ENCODE measurements around the gene JPH3.
A peak's percentile ranks its signal among the peaks of the same experiment; 100 is the strongest.

The JPH3 gene

DNA sequence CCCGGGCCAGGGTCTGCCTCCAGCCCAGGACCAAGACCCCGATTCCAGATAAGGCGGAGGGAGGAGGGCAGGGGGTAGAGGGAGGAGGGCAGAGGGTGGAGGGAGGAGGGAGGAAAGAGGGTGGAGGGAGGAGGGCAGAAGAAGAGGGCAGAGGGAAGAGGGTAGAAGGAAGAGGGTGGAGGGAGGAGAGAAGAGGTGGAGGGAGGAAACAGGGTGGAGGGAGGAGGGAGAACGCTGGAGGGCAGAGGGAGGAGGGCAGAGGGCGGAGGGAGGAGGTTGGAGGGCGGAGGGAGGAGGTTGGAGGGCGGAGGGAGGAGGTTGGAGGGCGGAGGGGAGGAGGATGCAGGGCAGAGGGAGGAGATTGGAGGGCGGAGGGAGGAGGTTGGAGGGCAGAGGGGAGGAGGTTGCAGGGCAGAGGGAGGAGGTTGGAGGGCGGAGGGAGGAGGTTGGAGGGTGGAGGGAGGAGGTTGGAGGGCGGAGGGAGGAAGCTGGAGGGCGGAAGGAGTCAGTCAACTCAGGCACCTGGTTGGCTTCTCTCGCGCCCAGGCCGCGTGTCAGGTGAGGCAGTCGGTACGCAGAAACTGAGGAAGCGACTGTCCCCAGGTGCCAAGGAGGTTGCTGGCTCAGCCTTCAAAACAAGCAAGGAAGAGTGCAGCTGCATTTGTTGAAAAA lies 98.2 kb downstream of the JPH3 start:
- no peak overlapping the region for H3K4me3 Mint-ChIP-seq
- H3K27ac Mint-ChIP-seq = peak overlapping the region; percentile 55
- H3K27me3 Mint-ChIP-seq (ENCODE audit: low read depth) = no peaks in the 10 kb centered on the region
- H3K4me1 Mint-ChIP-seq (ENCODE audit: low read depth) = peaks cover 31% of the 10 kb centered on the region
- H3K36me3 Mint-ChIP-seq (ENCODE audit: low read depth) = peaks cover 12% of the 10 kb centered on the region
- H3K9me3 Mint-ChIP-seq = no peaks in the 10 kb centered on the region

DNA sequence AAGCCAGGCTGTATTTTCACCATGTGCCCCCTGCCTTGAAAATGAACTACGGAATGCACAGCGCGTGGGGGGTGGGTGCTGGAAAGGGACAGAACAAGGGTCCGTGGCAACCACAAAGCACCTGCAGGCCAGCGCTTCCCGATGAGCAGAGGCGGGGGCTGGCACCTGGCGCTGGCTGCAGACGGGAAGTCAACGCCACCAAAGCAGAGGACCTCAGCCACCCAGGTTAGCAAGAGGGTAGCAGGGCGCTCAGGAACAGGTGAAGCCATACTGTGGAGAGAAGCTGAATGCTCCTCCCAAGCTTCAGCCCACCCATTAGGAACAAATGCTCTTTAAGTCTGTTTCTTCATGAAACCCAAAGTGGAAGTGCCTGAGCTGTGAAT lies 98.8 kb downstream of the JPH3 start:
- Mint-ChIP-seq H3K27me3 (ENCODE audit: low read depth) (no peaks in the 10 kb centered on the region), H3K27ac (peak overlapping the region; percentile 55), H3K36me3 (ENCODE audit: low read depth) (peaks cover 12% of the 10 kb centered on the region), H3K4me3 (no peak overlapping the region), H3K4me1 (ENCODE audit: low read depth) (peaks cover 31% of the 10 kb centered on the region), H3K9me3 (no peaks in the 10 kb centered on the region)

- Mint-ChIP-seq H3K4me1 (ENCODE audit: low read depth) (peaks cover 31% of the 10 kb centered on the region), H3K36me3 (ENCODE audit: low read depth) (peaks cover 12% of the 10 kb centered on the region), H3K9me3 (no peaks in the 10 kb centered on the region), H3K4me3 (no peak overlapping the region), H3K27ac (no peak overlapping the region), H3K27me3 (ENCODE audit: low read depth) (no peaks in the 10 kb centered on the region)
Observed at GRCh38 chr16:87701505-87701921, 99.2 kb downstream of the JPH3 start.

DNA sequence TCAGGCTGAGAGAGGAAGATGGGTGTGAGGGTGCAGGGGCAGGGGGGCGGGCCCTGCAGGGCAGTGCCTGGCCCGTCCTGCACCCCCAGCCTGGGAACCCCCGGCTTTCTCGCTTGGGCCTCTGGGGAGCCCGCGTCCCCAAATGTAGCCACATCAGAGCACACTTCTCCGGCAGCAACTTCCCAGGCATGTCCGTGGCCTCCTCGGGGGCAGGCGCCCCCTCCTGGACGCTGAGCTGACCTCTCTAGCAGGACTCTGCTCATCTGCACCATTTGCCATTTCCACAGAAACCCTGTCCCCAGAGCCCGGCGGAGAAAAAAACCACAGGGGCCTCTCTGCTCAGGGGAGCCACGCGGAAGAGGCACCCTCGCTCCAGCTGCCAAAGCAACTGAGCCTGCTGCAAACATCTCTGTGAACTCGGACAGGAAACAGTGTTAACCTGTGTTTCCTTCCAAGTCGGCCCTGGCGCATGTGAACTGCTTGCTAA lies 100.1 kb downstream of the JPH3 start:
- no peaks in the 10 kb centered on the region for H3K9me3 Mint-ChIP-seq
- peak overlapping the region; percentile 59 for H3K27ac Mint-ChIP-seq
- H3K4me1 Mint-ChIP-seq (ENCODE audit: low read depth) = peaks cover 31% of the 10 kb centered on the region
- peak overlapping the region; percentile 17 for H3K4me3 Mint-ChIP-seq
- H3K36me3 Mint-ChIP-seq (ENCODE audit: low read depth) = peaks cover 12% of the 10 kb centered on the region
- no peaks in the 10 kb centered on the region for H3K27me3 Mint-ChIP-seq (ENCODE audit: low read depth)

- Mint-ChIP-seq H3K4me3 (no peak overlapping the region), H3K27me3 (ENCODE audit: low read depth) (no peaks in the 10 kb centered on the region), H3K4me1 (ENCODE audit: low read depth) (peaks cover 26% of the 10 kb centered on the region), H3K27ac (peak overlapping the region; percentile 59), H3K9me3 (no peaks in the 10 kb centered on the region), H3K36me3 (ENCODE audit: low read depth) (peaks cover 15% of the 10 kb centered on the region)
Observed at GRCh38 chr16:87703071-87703470, 100.8 kb downstream of the JPH3 start.

DNA sequence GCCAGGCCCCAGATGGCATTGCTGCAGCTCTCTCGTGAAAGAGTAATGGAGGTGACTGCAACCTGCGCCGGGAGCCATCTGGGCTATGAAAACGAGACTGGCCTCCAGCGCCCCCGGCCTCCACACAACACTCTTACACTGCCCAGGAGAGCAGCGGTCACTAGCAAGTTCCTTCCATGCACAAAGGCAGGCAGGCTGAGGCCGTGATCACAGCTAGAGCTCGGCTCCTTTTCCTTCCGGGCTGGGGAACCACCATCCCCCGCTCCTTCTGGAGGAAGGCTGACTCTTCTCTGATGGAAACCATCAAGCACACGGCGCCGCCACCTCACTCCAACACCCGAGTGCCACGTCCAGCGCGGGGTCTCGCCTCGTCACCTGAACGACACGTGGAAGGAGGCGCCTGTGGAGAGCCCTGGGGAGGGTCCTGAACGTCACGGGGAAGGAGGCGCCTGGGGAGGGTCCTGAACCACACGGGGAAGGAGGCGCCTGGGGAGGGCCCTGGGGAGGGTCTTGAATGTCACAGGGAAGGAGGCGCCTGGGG lies 101.6 kb downstream of the JPH3 start:
- H3K4me1 Mint-ChIP-seq (ENCODE audit: low read depth) = peaks cover 23% of the 10 kb centered on the region

GRCh38 chr16:87704754-87705353 lies 102.5 kb downstream of the JPH3 start:
- Mint-ChIP-seq H3K36me3 (ENCODE audit: low read depth) (peaks cover 18% of the 10 kb centered on the region), H3K27me3 (ENCODE audit: low read depth) (no peaks in the 10 kb centered on the region), H3K4me3 (no peak overlapping the region), H3K27ac (no peak overlapping the region), H3K4me1 (ENCODE audit: low read depth) (peaks cover 23% of the 10 kb centered on the region), H3K9me3 (no peaks in the 10 kb centered on the region)

More for the DNA sequence above, 101.6 kb downstream of the JPH3 start:
- Mint-ChIP-seq H3K36me3 (ENCODE audit: low read depth) (peaks cover 18% of the 10 kb centered on the region), H3K4me3 (no peak overlapping the region), H3K27me3 (ENCODE audit: low read depth) (no peaks in the 10 kb centered on the region), H3K27ac (no peak overlapping the region), H3K9me3 (no peaks in the 10 kb centered on the region)

GRCh38 chr16:87705771-87706277 lies 103.5 kb downstream of the JPH3 start:
- Mint-ChIP-seq H3K4me3 (no peak overlapping the region), H3K27me3 (ENCODE audit: low read depth) (no peaks in the 10 kb centered on the region), H3K4me1 (ENCODE audit: low read depth) (peaks cover 21% of the 10 kb centered on the region), H3K27ac (no peak overlapping the region), H3K9me3 (no peaks in the 10 kb centered on the region), H3K36me3 (ENCODE audit: low read depth) (peaks cover 18% of the 10 kb centered on the region)

DNA sequence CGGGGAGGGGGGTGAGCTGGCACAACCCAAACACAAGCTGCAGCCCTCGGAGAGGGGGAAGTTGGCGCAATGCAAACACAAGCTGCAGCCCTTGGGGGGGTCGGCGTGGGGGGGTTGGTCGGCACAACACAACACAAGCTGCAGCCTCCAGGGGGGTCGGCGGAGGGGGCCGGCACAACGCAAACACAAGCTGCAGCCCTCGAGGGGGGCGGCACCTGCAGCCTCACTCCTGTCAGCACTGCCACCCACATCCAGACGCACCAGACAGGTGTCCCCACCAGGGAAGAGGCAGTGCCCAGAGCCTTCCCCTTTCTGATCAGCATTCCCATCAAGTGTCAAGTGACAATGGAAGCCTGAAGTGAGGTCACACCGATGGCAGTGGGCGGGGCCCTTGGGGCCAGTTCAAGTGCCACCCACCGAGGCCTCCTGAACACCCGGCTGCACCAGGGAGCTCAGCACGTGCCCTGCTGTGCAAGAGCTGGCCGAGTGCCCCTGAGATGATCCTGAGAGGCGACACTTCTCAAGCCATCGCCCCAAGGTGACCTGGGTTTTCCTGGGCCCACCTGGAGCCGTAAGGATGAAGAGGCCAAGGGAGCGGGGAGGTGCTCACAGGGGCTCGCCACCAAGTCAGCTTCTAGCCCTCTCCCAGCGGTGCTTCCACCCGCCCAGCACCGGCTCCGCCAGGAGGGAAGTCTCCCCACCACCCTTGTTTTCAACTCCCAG lies 104.1 kb downstream of the JPH3 start:
- no peak overlapping the region for H3K4me3 Mint-ChIP-seq
- H3K4me1 Mint-ChIP-seq (ENCODE audit: low read depth) = peaks cover 18% of the 10 kb centered on the region
- H3K9me3 Mint-ChIP-seq = no peaks in the 10 kb centered on the region
- no peak overlapping the region for H3K27ac Mint-ChIP-seq
- H3K36me3 Mint-ChIP-seq (ENCODE audit: low read depth) = peaks cover 18% of the 10 kb centered on the region
- H3K27me3 Mint-ChIP-seq (ENCODE audit: low read depth) = no peaks in the 10 kb centered on the region

GRCh38 chr16:87707097-87707496 lies 104.8 kb downstream of the JPH3 start:
- Mint-ChIP-seq H3K27me3 (ENCODE audit: low read depth) (no peaks in the 10 kb centered on the region), H3K27ac (no peak overlapping the region), H3K4me1 (ENCODE audit: low read depth) (peaks cover 14% of the 10 kb centered on the region), H3K4me3 (no peak overlapping the region), H3K9me3 (no peaks in the 10 kb centered on the region), H3K36me3 (ENCODE audit: low read depth) (peaks cover 14% of the 10 kb centered on the region)

- Mint-ChIP-seq H3K27me3 (ENCODE audit: low read depth) (no peaks in the 10 kb centered on the region), H3K27ac (no peak overlapping the region), H3K4me3 (no peak overlapping the region), H3K36me3 (ENCODE audit: low read depth) (peaks cover 14% of the 10 kb centered on the region), H3K9me3 (no peaks in the 10 kb centered on the region), H3K4me1 (ENCODE audit: low read depth) (peaks cover 7% of the 10 kb centered on the region)
Observed at GRCh38 chr16:87707714-87708580, 105.6 kb downstream of the JPH3 start.

DNA sequence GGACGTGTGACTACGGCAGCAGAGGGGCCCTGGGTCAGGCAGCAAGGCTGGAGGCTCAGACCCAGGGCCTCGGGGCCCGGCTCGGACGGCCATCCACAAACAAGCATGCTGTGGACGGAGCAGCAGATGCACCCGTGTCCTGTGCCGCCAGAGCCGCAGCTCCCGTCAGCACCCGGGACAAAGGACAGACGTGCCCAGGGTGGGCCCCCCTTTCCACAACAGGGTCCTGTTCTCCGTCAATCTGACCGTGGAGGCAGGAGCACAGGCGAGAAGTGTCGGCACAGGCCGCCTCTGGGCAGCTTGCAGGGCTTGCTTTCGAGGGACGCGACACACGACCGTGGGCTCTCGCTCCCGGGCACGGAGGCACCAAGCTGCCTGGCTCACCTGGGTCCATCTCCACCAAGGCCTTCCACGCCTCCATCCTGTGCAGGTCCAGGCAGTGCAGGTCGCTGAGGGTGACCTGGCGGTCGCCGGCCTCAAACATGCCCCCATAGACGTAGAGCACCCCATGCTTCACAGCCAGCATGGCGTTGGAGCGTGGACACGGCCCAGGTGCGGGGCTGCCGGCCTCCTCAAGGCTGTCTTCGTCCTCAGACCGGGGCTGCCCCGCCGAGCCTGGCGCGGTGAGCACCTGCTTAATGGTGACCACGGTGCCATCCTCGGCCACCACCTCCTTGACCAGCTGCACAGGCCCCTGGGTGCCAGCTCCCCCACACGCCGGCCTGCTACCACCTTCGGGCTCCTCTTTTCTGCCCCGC lies 106.8 kb downstream of the JPH3 start:
- Mint-ChIP-seq H3K4me1 (ENCODE audit: low read depth) (peaks cover 8% of the 10 kb centered on the region), H3K4me3 (no peak overlapping the region), H3K9me3 (no peaks in the 10 kb centered on the region), H3K27me3 (ENCODE audit: low read depth) (no peaks in the 10 kb centered on the region), H3K27ac (no peak overlapping the region), H3K36me3 (ENCODE audit: low read depth) (peaks cover 8% of the 10 kb centered on the region)

GRCh38 chr16:87709677-87710076 lies 107.4 kb downstream of the JPH3 start:
- no peak overlapping the region for H3K27ac Mint-ChIP-seq
- H3K36me3 Mint-ChIP-seq (ENCODE audit: low read depth) = peaks cover 9% of the 10 kb centered on the region
- H3K4me3 Mint-ChIP-seq = no peak overlapping the region
- no peaks in the 10 kb centered on the region for H3K9me3 Mint-ChIP-seq
- peaks cover 9% of the 10 kb centered on the region for H3K4me1 Mint-ChIP-seq (ENCODE audit: low read depth)
- no peaks in the 10 kb centered on the region for H3K27me3 Mint-ChIP-seq (ENCODE audit: low read depth)

Data from T-helper 1 cell treated with Interleukin-12 subunit alpha and Interleukin-12 subunit beta and Interleukin-4 antibody, amounts not matched to agents 30 μg/mL and 1 μg/mL, for 36 hours (primary cell).